ENCODE measurements around the gene CERS4. TPM values are rescaled to one million over a fixed set of nuclear protein-coding genes. Genes with fewer than 3 reads are reported as not detected.
"Not testable (repeated sequence)": the region's sequence is repeated elsewhere in the genome, so short reads cannot be mapped to it uniquely, and the experiment has no call there.

CERS4 gene
- total RNA-seq, 4 donors from 2014 or later: 18.4 to 34.1 (median 26.6) TPM

GRCh38 chr19:8259142-8259921, 50.2 kb downstream of the CERS4 start:
- ATAC-seq (ENCODE audit: low FRiP score) (no peak), DNase-seq (ENCODE audit: low spot score) (no peak)
- no peak for TF ChIP-seq CTCF (IDR thresholded peaks at IDR 0.05)

- DNase-seq (ENCODE audit: low spot score) (no peak), ATAC-seq (ENCODE audit: low FRiP score) (no peak)
- no peak for TF ChIP-seq CTCF (IDR thresholded peaks at IDR 0.05)
These were observed 50.7 kb downstream of the CERS4 start for GRCh38 chr19:8259922-8260247.

DNA sequence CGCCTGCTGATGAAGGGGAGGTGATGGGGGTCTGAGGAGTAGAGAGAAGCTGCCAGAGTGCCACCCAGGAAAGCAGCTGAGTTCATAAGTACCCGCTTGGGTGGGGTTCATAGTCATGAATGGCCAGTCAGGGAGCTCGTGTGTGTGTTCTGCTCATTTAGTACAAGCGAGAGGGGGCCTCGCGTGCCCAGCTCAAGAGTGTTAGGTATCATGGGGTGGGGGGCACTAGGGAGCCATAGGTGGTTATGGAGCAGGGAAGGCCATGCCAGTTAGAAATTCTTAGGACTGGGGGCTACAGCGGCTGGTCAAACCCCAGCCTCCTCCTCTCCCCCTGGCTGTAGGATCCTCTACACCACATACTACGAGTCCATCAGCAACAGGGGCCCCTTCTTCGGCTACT, 52.2 kb downstream of the CERS4 start:
- ATAC-seq (ENCODE audit: low FRiP score) (no peak), DNase-seq (ENCODE audit: low spot score) (no peak)
- no peak for TF ChIP-seq CTCF (IDR thresholded peaks at IDR 0.05)

DNA sequence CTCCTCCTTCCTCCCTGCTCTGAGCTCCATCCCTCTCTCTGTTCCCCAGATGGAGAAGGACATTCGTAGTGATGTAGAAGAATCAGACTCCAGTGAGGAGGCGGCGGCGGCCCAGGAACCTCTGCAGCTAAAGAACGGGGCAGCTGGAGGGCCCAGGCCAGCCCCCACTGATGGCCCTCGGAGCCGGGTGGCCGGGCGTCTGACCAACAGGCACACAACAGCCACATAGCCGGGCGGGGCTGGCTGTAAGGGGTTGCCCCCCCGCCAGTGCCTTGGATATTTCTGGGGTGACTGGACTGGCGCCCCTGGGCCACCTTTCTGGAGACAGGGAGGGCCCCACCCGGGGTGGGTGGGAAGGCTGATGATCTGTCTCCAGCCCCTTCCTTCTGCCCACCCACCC, 52.7 kb downstream of the CERS4 start:
- DNase-seq (ENCODE audit: low spot score) (no peak), ATAC-seq (ENCODE audit: low FRiP score) (no peak)
- TF ChIP-seq CTCF (IDR thresholded peaks at IDR 0.05): no peak

GRCh38 chr19:8262431-8262830, 53.3 kb downstream of the CERS4 start:
- no peak for DNase-seq (ENCODE audit: low spot score)
- ATAC-seq (ENCODE audit: low FRiP score): no peak
- no peak for TF ChIP-seq CTCF (IDR thresholded peaks at IDR 0.05)

DNA sequence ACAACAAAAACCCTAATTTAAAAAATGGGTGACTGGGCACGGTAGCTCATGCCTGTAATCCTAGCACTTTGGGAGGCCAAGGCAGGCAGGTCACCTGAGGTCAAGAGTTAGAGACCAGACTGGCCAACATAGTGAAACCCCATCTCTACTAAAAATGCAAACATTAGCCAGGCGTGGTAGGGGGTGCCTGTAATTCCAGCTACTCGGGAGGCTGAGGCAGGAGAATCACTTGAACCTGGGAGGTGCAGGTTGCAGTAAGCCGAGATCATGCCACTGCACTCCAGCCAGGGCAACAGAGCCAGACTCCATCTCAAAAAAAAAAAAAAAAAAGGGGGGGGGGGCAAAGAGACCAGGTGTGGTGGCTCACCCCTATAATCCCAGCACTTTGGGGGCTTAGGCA, 55.1 kb downstream of the CERS4 start:
- DNase-seq (ENCODE audit: low spot score); ATAC-seq (ENCODE audit: low FRiP score): not testable (repeated sequence)

DNA sequence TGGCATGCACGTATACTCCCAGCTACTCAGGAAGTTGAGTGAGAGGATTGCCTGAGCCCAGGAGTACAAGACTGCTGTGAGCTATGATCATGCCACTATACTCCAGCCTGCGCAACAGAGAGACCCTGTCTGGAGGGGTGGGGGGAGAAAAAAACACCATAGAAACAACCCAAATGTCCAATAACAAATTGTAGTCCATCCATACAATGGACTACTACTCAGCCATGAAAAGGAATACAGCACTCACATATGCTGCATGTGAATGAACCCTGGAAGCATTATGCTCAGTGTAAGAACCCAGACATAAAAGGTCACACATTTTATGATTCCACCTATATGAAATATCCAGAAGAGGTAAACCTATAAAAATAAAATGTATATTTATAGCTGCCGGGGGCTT, 56.7 kb downstream of the CERS4 start:
- DNase-seq (ENCODE audit: low spot score): no peak
- ATAC-seq (ENCODE audit: low FRiP score): no peak
- TF ChIP-seq CTCF (IDR thresholded peaks at IDR 0.05): no peak
